ENCODE results near the gene FARP1. TPM values are rescaled to one million over a fixed set of nuclear protein-coding genes. Genes with fewer than 3 reads are reported as not detected.

FARP1 gene
- total and polyA plus RNA-seq, 2 experiments from 2014 or later = 43.2 to 44.2 TPM

DNA sequence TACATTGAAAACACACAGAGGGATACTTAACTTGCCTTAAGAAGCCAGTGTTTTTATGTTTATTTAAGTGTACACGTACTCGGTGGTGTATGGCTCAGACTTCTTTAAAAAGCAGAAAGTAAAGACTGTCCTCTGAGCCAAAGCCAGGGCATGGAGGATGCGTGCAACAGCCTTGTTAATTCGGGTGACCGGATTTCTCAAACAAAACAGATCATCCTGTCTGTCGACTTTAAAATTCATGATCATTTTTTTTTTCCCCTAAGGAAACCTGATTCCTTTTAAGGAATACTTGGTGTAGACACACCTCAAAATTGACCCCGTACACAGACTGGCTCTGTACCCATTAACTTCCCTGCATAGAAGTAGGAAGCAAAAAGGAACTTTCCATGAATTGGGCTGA is 158.8 kb downstream of the FARP1 start:
- Histone ChIP-seq H3K36me3 (no peaks in the 10 kb centered on the region), H3K27ac (no peak overlapping the region), H3K4me3 (no peak overlapping the region), H3K27me3 (no peaks in the 10 kb centered on the region), H3K9me3 (ENCODE audit: low read depth) (no peaks in the 10 kb centered on the region), H3K4me1 (ENCODE audit: low read depth) (peaks cover 5% of the 10 kb centered on the region)
- DNase-seq (ENCODE audit: low read depth in 1 of 2, low spot score in 1 of 2) = no peak
- TF ChIP-seq CTCF (IDR thresholded peaks at IDR 0.05; ENCODE audit: low read depth, low read length) = no peak

- H3K36me3 ChIP-seq = no peaks in the 10 kb centered on the region
- no peak for TF ChIP-seq CTCF (IDR thresholded peaks at IDR 0.05; ENCODE audit: low read depth, low read length)
- no peaks in the 10 kb centered on the region for H3K27me3 ChIP-seq
- no peak for DNase-seq (ENCODE audit: low read depth in 1 of 2, low spot score in 1 of 2)
- H3K27ac ChIP-seq = no peak overlapping the region
- no peaks in the 10 kb centered on the region for H3K9me3 ChIP-seq (ENCODE audit: low read depth)
- peaks cover 13% of the 10 kb centered on the region for H3K4me1 ChIP-seq (ENCODE audit: low read depth)
- H3K4me3 ChIP-seq = no peak overlapping the region
Observed at GRCh38 chr13:98303858-98304257, 161.0 kb downstream of the FARP1 start.

DNA sequence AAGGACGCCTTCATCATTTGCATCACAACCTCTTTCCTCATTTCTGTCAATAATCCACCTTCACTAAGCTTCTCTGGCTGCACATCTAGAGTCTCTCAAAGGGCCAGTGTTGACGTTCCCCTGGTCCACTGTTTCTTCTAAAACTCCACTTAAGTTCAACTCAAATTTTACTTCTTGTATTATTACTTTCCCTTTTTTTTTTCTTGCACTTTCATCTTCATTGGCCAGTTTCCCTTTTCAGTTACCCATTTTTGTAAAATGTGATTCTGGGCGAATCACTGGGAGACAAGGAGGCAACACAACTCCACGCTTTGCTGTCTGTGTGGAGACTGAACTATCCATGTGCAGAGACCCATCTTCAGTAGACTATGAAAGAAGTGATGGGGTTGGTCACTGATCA is 162.8 kb downstream of the FARP1 start:
- no peak overlapping the region for H3K4me3 ChIP-seq
- H3K36me3 ChIP-seq = no peaks in the 10 kb centered on the region
- no peak for TF ChIP-seq CTCF (IDR thresholded peaks at IDR 0.05; ENCODE audit: low read depth, low read length)
- no peak for DNase-seq (ENCODE audit: low read depth in 1 of 2, low spot score in 1 of 2)
- no peak overlapping the region for H3K27ac ChIP-seq
- peaks cover 10% of the 10 kb centered on the region for H3K4me1 ChIP-seq (ENCODE audit: low read depth)
- no peaks in the 10 kb centered on the region for H3K27me3 ChIP-seq
- no peaks in the 10 kb centered on the region for H3K9me3 ChIP-seq (ENCODE audit: low read depth)

- peak in 1 of 2 donors; percentile 68 for DNase-seq (ENCODE audit: low read depth in 1 of 2, low spot score in 1 of 2)
- Histone ChIP-seq H3K4me1 (ENCODE audit: low read depth) (peaks cover 11% of the 10 kb centered on the region), H3K4me3 (no peak overlapping the region), H3K27ac (no peak overlapping the region), H3K9me3 (ENCODE audit: low read depth) (no peaks in the 10 kb centered on the region), H3K27me3 (no peaks in the 10 kb centered on the region), H3K36me3 (no peaks in the 10 kb centered on the region)
- TF ChIP-seq CTCF (IDR thresholded peaks at IDR 0.05; ENCODE audit: low read depth, low read length) = no peak
Observed at GRCh38 chr13:98307463-98308085, 164.7 kb downstream of the FARP1 start.

GRCh38 chr13:98308086-98308911 is 165.4 kb downstream of the FARP1 start:
- H3K9me3 ChIP-seq (ENCODE audit: low read depth) = no peaks in the 10 kb centered on the region
- no peak for DNase-seq (ENCODE audit: low read depth in 1 of 2, low spot score in 1 of 2)
- no peaks in the 10 kb centered on the region for H3K36me3 ChIP-seq
- no peak for TF ChIP-seq CTCF (IDR thresholded peaks at IDR 0.05; ENCODE audit: low read depth, low read length)
- peaks cover 11% of the 10 kb centered on the region for H3K4me1 ChIP-seq (ENCODE audit: low read depth)
- no peak overlapping the region for H3K27ac ChIP-seq
- H3K4me3 ChIP-seq = no peak overlapping the region
- H3K27me3 ChIP-seq = no peaks in the 10 kb centered on the region
